Measurements from ENCODE around the gene DHX29.

DNA sequence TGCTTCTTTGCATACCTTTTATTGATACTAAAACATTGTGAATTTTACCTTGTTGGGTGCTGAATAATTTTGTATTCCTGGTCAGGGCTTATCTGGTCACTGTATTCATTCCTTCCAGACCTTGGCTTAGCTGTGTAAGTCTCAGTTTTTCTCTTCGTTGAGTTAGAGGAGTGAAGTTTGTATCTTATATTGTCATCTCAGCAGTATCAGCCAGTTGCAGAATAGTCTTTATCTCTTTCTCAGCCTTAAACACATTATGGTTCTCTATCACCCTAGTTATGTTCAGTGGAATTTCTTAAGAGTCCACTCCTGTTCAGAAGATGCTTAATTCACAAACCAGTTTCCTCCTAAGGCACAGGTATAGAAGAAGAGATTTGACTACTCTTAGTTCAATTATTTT is 25.5 kb upstream of the DHX29 start:
- TF ChIP-seq, protein P1, sequence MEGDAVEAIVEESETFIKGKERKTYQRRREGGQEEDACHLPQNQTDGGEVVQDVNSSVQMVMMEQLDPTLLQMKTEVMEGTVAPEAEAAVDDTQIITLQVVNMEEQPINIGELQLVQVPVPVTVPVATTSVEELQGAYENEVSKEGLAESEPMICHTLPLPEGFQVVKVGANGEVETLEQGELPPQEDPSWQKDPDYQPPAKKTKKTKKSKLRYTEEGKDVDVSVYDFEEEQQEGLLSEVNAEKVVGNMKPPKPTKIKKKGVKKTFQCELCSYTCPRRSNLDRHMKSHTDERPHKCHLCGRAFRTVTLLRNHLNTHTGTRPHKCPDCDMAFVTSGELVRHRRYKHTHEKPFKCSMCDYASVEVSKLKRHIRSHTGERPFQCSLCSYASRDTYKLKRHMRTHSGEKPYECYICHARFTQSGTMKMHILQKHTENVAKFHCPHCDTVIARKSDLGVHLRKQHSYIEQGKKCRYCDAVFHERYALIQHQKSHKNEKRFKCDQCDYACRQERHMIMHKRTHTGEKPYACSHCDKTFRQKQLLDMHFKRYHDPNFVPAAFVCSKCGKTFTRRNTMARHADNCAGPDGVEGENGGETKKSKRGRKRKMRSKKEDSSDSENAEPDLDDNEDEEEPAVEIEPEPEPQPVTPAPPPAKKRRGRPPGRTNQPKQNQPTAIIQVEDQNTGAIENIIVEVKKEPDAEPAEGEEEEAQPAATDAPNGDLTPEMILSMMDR (IDR thresholded peaks at IDR 0.05), result no peak
- no peak for TF ChIP-seq POLR2A (IDR thresholded peaks at IDR 0.05)
